Activated CD8-positive, alpha-beta T cell treated with anti-CD3 and anti-CD28 coated beads, Interleukin-2, amount 10 ng/mL, durations not matched to agents 7 days and 5 days (primary cell): Measurements from ENCODE around the gene DRGX. TPM values are rescaled to one million over a fixed set of nuclear protein-coding genes. Genes with fewer than 3 reads are reported as not detected.

Experiments used
- ATAC-seq: fragments of 150-1000 bp; cut with Tn5 transposase; one replicate; pipeline ENCODE4 v1.10.0; 2021; ENCODE audit warnings: moderate library complexity
- CTCF ChIA-PET: fragments of 350-600 bp; sonication (Branson Sonifier 250); formaldehyde crosslinking; loops from one replicate; lab custom pipeline; 2021; ENCODE audit warnings: antibody characterized with exemption; lab: Charles Lee
- POLR2A ChIA-PET: fragments of 350-600 bp; sonication (Branson Sonifier 250); formaldehyde crosslinking; loops from one replicate; lab custom pipeline; 2021; ENCODE audit warnings: antibody characterized with exemption; lab: Charles Lee
- DNase-seq: peaks from one replicate; pipeline ENCODE4 v3.0.0-alpha.2; 2020
- H3K27ac Mint-ChIP-seq: one replicate; pipeline ENCODE4 v1.8.0; 2021; ENCODE audit warnings: mild to moderate bottlenecking, mixed read lengths
- H3K27me3 Mint-ChIP-seq: one replicate; pipeline ENCODE4 v1.8.0; 2021; ENCODE audit warnings: low read depth, mixed read lengths
- H3K36me3 Mint-ChIP-seq: one replicate; pipeline ENCODE4 v1.8.0; 2021; ENCODE audit warnings: low read depth, mixed read lengths
- H3K4me1 Mint-ChIP-seq: one replicate; pipeline ENCODE4 v1.8.0; 2021; ENCODE audit warnings: low read depth, mixed read lengths
- H3K4me3 Mint-ChIP-seq: one replicate; pipeline ENCODE4 v1.8.0; 2021; ENCODE audit warnings: mild to moderate bottlenecking, mixed read lengths
- H3K9me3 Mint-ChIP-seq: one replicate; pipeline ENCODE4 v1.8.0; 2022; ENCODE audit warnings: mixed read lengths; ENCODE audit not compliant: insufficient read depth
- total RNA-seq, 2 experiments: library from RNA; stranded (reverse); gene quantifications; one replicate each; pipeline ENCODE4 v1.2.3, GENCODE V29; 2021

DRGX gene
- total RNA-seq, 2 experiments from 2014 or later: not detected

DNA sequence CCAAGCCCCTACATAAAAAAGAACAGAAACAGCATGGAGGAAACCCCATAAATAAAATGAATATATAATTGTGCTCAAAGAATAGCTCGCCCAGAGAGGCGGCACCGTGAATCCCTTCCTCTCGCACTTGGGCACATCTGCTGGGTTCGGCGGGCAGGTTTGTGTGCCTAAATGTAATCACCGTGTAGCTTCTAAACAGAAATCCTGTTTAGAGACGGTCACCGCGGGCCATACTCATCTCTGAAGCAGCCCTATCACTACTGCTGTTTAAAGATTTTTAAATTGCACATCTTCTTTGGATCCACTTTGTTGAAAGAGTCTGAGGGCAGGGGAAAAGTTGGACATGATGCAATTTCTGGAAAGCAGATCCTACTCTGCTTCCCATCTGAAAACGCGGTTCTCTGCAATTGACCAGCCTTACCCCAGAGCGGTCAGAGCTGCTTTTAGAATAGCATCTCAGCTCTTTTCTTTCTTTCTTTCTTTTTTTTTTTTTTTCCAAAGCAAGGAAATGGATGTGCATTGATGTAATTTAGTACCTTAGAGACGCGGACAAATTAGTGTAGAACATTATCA, 6.4 kb downstream of the DRGX start:
- no peaks in the 10 kb centered on the region for H3K9me3 Mint-ChIP-seq
- ChIA-PET CTCF (interaction anchor here (1.2 kb wide), 1 partner anchor 18 kb away, joined by 5 read pairs; no protein-coding TSS in a partner anchor), POLR2A (no interaction called here)
- DNase-seq (no peak), ATAC-seq (no peak)
- H3K27me3 Mint-ChIP-seq: peaks cover 37% of the 10 kb centered on the region
- H3K27ac Mint-ChIP-seq: no peak overlapping the region
- no peaks in the 10 kb centered on the region for H3K4me1 Mint-ChIP-seq
- no peaks in the 10 kb centered on the region for H3K36me3 Mint-ChIP-seq
- H3K4me3 Mint-ChIP-seq: no peak overlapping the region

DNA sequence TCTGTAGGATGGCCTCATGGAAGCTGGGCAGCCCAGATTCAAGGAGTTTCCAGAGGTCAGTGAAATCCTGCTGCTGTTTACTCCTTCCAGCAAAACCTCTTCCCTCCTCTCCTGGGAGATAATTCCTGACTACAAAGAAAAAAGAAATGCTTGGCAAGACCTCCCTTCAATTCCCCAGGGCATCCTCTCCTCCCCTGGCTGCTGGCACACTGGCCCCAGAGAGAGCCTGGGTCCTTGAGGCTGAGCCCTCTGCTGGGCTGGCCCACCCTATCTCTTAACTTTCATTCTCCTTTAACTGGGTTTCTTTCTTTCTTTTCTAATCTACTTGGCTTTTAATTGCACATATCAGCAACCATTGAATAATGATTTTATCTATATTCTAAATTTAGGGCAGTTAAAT, 7.7 kb downstream of the DRGX start:
- H3K4me1 Mint-ChIP-seq: no peaks in the 10 kb centered on the region
- H3K4me3 Mint-ChIP-seq: no peak overlapping the region
- H3K27me3 Mint-ChIP-seq: peaks cover 27% of the 10 kb centered on the region
- H3K36me3 Mint-ChIP-seq: no peaks in the 10 kb centered on the region
- ATAC-seq (no peak), DNase-seq (no peak)
- H3K27ac Mint-ChIP-seq: no peak overlapping the region
- CTCF ChIA-PET: interaction anchor here (0.6 kb wide), 1 partner anchor 224 kb away, joined by 3 read pairs; no protein-coding TSS in a partner anchor
- H3K9me3 Mint-ChIP-seq: no peaks in the 10 kb centered on the region
- POLR2A ChIA-PET: no interaction called here

DNA sequence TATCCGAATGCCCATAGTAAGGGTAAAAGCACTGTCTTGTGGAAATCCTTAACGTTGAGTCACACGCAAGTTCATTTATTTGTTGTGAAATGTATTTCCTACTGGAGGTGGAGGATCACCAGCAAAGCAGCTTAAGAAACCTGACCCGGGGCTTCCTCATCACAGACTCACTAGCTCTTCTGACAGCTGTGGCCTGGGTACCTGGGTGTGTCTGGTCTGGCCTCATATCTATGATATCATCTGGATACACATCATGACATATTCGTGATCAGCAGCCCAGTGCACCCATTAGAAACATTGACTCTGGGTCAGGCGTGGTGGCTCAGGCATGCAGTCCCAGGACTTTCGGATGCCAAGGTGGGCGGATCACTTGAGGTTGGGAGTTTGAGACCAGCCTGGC, 8.8 kb downstream of the DRGX start:
- POLR2A ChIA-PET: no interaction called here
- H3K9me3 Mint-ChIP-seq: no peaks in the 10 kb centered on the region
- ATAC-seq (no peak), DNase-seq (no peak)
- H3K27me3 Mint-ChIP-seq: peaks cover 24% of the 10 kb centered on the region
- CTCF ChIA-PET: interaction anchor here (1.3 kb wide), 1 partner anchor 21 kb away, joined by 3 read pairs; no protein-coding TSS in a partner anchor
- no peaks in the 10 kb centered on the region for H3K36me3 Mint-ChIP-seq
- H3K4me1 Mint-ChIP-seq: no peaks in the 10 kb centered on the region
- no peak overlapping the region for H3K27ac Mint-ChIP-seq
- H3K4me3 Mint-ChIP-seq: no peak overlapping the region

DNA sequence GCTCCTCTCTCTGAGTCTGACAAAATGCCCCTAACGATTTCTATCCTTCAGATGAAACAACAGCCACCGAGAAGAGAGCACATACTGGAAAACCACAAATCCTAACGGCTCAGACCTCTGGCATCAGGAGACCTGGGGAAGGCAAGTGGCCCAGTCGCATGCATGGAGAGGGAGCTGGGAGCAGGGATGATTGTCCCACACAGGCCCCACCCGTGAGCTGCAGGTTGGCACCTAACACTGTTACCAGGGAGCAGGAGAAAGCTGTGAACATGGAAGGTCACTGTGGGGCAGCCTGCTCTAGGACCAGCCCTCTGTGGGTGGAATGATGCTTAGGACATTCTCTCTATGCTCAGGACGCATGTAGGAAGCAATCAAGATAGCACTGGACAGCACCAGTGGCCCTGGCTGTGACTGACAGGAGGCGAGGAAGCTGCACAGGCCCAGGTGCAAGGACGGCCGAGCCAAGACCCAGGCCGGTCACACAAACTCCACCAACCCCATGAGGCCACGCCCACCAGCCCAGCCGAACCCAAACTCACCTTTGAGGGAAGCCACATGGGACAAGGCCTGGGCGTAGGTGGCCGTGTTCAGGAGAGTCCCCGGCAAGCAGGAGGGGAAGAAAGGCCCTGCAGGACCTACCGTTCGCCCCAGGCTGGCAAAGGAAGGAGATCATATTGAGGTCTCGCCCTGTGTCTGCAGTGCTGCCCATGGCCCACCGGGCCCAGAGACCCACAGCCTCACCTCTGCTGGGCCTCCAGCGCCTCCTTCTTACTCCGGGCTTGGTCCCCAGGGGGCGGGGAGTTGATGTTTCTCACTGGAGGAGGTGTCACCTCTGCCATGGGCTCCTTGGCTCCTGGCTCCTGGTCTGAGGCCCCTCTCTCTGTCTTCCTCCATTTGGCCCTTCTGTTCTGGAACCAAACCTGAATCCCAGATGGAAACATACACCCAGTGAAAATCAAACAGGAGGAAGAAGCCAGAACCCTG, 9.7 kb downstream of the DRGX start:
- no peak for DNase-seq
- H3K27me3 Mint-ChIP-seq: peaks cover 18% of the 10 kb centered on the region
- H3K4me1 Mint-ChIP-seq: no peaks in the 10 kb centered on the region

DNA sequence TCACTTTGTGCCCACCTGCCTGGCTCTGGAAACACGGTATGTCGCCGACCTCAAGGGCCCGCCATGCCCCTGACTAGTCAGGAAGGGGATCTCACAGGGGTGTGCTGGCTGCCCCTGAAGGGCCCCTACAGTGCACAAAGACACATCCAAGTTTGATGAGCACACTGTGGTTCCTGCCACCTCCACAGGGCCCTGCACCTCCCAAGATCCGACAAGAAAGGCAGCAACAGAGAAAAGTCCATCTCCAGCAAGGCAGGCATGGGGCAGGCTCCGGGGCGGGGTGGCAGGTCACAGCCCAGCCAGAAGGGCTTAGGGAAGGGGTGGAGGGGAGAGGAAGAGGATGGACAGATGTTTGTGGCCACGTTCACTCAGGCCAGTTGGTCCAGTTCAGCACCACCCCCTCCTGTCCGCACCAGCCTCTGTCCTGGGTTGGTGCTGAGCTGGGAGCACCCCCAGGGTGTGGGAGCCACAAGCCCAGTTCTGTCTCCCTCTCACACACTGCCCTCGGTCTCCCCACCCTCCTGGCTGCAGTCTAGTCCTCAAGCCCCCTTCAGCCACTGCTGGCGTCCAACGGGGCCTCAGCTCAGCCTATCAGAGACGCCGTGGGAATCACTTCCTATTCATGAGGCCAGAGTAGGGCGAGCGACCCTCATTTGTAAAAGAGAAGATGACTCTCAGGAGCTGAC, 11.5 kb downstream of the DRGX start:
- H3K9me3 Mint-ChIP-seq: no peaks in the 10 kb centered on the region
- H3K36me3 Mint-ChIP-seq: no peaks in the 10 kb centered on the region
- H3K27me3 Mint-ChIP-seq: peaks cover 8% of the 10 kb centered on the region
- ATAC-seq: no peak
- ChIA-PET CTCF (no interaction called here), POLR2A (no interaction called here)
- H3K4me1 Mint-ChIP-seq: no peaks in the 10 kb centered on the region
- no peak for DNase-seq
- no peak overlapping the region for H3K4me3 Mint-ChIP-seq
- no peak overlapping the region for H3K27ac Mint-ChIP-seq

More for the DNA sequence above, 9.7 kb downstream of the DRGX start:
- POLR2A ChIA-PET: no interaction called here
- CTCF ChIA-PET: interaction anchor here (1.3 kb wide), 1 partner anchor 22 kb away, joined by 3 read pairs; no protein-coding TSS in a partner anchor
- H3K27ac Mint-ChIP-seq: no peak overlapping the region
- no peak overlapping the region for H3K4me3 Mint-ChIP-seq
- H3K36me3 Mint-ChIP-seq: no peaks in the 10 kb centered on the region
- H3K9me3 Mint-ChIP-seq: no peaks in the 10 kb centered on the region
- ATAC-seq: no peak

DNA sequence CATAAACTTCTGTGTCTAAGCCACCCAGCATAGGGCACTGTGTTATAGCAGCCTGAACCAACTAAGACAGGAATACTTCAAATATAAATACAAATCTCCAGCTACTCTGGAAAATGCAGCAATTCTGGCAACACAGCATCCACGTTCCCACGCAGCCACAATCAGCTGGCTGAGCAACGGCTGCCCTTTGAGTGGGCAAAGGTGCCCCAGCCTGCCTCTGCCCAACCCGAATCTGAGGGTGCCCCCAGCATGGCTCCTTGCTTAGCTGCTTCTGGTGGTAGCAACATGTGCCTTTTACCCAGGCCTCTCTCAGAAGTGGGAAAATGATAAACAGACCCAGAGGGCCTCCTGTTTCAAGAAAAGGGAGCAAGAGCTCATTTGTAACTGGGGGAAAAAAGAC, 12.0 kb downstream of the DRGX start:
- Mint-ChIP-seq H3K4me3 (no peak overlapping the region), H3K36me3 (no peaks in the 10 kb centered on the region), H3K27me3 (peaks cover 3% of the 10 kb centered on the region), H3K9me3 (no peaks in the 10 kb centered on the region), H3K27ac (no peak overlapping the region), H3K4me1 (no peaks in the 10 kb centered on the region)
- CTCF ChIA-PET: no interaction called here
- POLR2A ChIA-PET: no interaction called here
- no peak for ATAC-seq
- DNase-seq: no peak

DNA sequence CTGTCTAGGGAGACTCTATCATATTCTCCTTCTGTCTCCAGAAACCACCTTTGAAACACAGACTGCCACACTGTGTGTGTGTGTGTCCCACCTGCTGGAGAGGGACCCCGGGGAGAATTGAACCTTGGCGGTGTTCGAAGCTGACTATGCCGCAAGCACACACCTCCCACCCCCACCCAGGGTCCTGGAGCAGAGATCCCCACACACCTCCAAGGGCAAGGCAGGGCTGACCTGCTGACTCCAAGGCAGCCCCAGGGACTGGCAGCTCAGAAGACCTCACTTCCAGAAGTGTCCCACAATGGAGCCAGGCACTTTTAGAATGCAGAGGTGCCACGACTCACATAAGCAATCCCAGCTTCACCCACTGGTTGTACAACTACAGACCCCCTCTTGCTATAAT, 13.1 kb downstream of the DRGX start:
- H3K36me3 Mint-ChIP-seq: no peaks in the 10 kb centered on the region
- peaks cover 3% of the 10 kb centered on the region for H3K27me3 Mint-ChIP-seq
- ATAC-seq (no peak), DNase-seq (no peak)
- no peak overlapping the region for H3K4me3 Mint-ChIP-seq
- POLR2A ChIA-PET: no interaction called here
- H3K9me3 Mint-ChIP-seq: no peaks in the 10 kb centered on the region
- H3K27ac Mint-ChIP-seq: no peak overlapping the region
- CTCF ChIA-PET: no interaction called here
- no peaks in the 10 kb centered on the region for H3K4me1 Mint-ChIP-seq

DNA sequence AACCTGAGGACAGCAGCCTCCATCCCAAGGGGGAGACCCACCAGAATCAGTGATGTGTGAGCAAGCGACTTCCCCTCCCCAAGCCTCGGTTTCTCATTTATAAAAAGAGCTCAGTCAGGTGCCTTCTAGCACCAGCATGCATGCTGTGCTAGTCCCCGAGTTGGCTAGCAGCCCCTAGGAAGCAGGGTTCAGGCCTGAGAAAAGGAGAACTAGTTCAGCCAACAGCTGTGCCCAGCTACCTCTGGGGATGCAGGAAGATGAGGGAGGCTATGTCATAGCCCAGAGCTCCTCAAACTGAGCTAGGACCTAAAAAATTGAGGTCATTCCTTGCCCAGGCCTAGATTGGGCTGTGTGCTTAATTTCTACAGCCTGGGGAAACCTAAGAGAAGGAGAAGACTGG, 13.7 kb downstream of the DRGX start:
- ATAC-seq: no peak
- POLR2A ChIA-PET: no interaction called here
- no peaks in the 10 kb centered on the region for H3K9me3 Mint-ChIP-seq
- no peak overlapping the region for H3K4me3 Mint-ChIP-seq
- H3K36me3 Mint-ChIP-seq: no peaks in the 10 kb centered on the region
- no peak for DNase-seq
- H3K27me3 Mint-ChIP-seq: peaks cover 9% of the 10 kb centered on the region
- no peak overlapping the region for H3K27ac Mint-ChIP-seq
- CTCF ChIA-PET: no interaction called here
- H3K4me1 Mint-ChIP-seq: no peaks in the 10 kb centered on the region

DNA sequence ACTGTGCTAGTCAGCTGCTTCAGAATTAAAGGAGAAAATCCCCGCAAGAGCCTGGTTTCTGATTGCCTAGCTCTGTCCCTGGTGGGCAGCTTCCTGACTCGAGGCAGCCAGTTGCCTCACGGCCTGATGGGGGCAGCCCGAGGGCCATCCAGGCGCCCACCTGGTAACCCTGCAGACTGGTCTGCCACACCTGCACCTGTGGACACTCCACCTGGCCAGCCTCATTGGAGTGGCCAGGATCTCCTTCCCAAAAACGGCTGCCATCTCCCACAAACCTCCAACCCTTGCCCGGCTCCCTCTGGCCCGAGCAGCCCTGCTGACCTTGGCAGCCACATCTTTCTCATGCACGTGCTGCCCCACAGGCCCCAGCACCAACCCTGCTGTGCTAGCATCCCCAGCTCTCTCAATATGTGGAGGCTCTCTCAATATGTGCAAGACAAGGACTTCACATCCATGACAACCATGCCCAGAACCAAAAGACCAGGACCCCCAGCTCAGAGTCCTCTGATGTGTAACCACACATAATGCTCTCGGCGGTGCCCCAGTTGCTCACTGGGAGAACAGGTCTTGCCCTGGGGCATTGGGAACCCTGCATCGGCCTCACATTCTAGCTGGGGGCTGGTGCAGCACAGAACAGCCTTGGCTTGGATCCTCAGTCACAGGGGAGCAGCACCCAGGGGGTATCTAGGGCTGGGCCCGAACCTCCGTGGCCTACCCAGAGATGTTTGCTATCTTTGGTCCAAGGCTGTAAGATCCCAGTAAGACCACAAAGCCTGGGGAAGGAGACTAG, 14.6 kb downstream of the DRGX start:
- ATAC-seq (no peak), DNase-seq (no peak)
- Mint-ChIP-seq H3K36me3 (no peaks in the 10 kb centered on the region), H3K27ac (no peak overlapping the region), H3K4me3 (no peak overlapping the region), H3K4me1 (no peaks in the 10 kb centered on the region), H3K9me3 (no peaks in the 10 kb centered on the region), H3K27me3 (peaks cover 12% of the 10 kb centered on the region)
- ChIA-PET POLR2A (no interaction called here), CTCF (no interaction called here)

DNA sequence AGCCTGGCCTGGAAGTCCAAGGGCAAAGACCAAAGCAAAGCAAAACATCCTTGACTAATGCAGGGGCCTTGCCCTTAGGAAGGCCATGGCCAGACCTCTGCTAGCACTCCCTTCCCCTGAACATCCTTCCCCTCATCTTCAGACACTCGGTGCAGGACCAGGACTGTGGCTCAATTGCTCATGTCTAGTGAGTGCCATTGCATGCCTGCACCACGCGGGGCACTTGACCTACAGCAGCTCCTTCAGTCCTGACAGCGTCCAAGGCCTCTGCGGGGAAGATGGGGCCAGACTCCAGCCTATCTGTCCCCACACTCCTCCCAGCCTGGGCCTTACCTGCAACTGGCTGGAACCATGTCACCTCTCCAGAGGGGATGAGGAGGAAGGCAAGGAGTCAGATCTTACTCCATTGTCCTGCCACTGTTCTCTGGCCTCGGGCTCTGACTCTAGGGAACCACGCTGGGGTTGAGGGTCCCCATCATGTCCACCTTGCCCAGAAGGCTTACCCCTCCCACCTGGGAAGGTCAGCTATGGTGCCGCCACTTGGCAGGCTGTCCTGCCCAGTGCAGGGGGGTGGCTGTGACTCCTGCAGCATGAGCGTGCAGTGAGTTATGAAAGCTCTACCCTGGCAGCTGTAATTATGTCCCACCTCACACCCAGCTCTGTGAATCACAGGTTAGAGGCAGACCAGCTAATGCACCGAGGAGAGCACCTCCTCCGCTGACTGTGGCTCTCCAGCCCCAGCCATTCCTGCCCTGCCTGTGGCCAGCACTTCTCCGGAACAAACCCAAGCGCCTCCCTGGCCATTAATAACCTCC, 16.1 kb downstream of the DRGX start:
- Mint-ChIP-seq H3K36me3 (no peaks in the 10 kb centered on the region), H3K9me3 (no peaks in the 10 kb centered on the region), H3K4me3 (no peak overlapping the region), H3K27me3 (peaks cover 19% of the 10 kb centered on the region), H3K4me1 (no peaks in the 10 kb centered on the region), H3K27ac (no peak overlapping the region)
- POLR2A ChIA-PET: no interaction called here
- ATAC-seq (no peak), DNase-seq (no peak)
- CTCF ChIA-PET: no interaction called here

DNA sequence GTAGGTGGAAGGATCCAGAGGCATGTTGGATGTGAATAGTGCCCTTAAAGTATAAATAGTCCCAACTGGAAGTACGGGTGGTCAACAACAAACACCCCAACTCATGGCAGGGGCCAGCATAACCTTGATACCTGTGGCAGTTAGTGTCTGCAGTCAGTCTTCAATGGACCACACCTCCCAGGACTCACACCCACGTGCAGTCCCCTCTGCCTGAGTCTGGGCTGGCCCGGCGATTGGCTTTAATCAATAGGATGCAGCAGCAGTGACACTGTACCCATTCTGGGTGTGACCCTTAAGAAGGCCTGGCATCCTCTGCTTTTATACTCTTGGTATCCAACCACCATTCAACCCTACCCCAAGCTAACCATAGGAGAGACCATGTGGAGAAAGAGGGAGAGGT, 18.6 kb downstream of the DRGX start:
- H3K36me3 Mint-ChIP-seq: no peaks in the 10 kb centered on the region
- ChIA-PET POLR2A (no interaction called here), CTCF (no interaction called here)
- ATAC-seq: no peak
- no peak overlapping the region for H3K4me3 Mint-ChIP-seq
- DNase-seq: no peak
- H3K9me3 Mint-ChIP-seq: no peaks in the 10 kb centered on the region
- H3K27me3 Mint-ChIP-seq: peaks cover 28% of the 10 kb centered on the region
- H3K27ac Mint-ChIP-seq: no peak overlapping the region
- H3K4me1 Mint-ChIP-seq: no peaks in the 10 kb centered on the region
